ENCODE measurements around the gene NMNAT2.

- TF ChIP-seq POLR2A (IDR thresholded peaks at IDR 0.05) (no peak), CTCF (IDR thresholded peaks at IDR 0.05) (no peak)
These were observed 127.6 kb downstream of the NMNAT2 start for GRCh38 chr1:183290628-183291027.

All from ovary (tissue), 3 donors.